Sigmoid colon (tissue), 7 donors: ENCODE results near the gene CLSTN2. TPM values are rescaled to one million over a fixed set of nuclear protein-coding genes. Genes with fewer than 3 reads are reported as not detected.

Experiments used
- DNase-seq: peaks from one replicate; pipeline ENCODE4 v3.0.0-alpha.2; 2019
- H3K27ac ChIP-seq, 4 donors: fragments of 200-600 bp; sonication (generic); one replicate each; pipeline ENCODE4 v1.5.1; 2016 to 2019; ENCODE audit warnings: mild to moderate bottlenecking in 1 of 4
- H3K27me3 ChIP-seq, 3 donors: fragments of 200-600 bp; sonication (generic); one replicate each; pipeline ENCODE4 v1.5.1; 2019; ENCODE audit warnings: mild to moderate bottlenecking in 1 of 3
- H3K36me3 ChIP-seq, 4 donors: fragments of 200-600 bp; sonication (generic); one replicate each; pipeline ENCODE4 v1.5.1; 2016 to 2019
- H3K4me1 ChIP-seq, 4 donors: fragments of 200-600 bp; sonication (generic); one replicate each; pipeline ENCODE4 v1.5.1; 2017 to 2019
- H3K4me3 ChIP-seq, 4 donors: fragments of 200-600 bp; sonication (generic); one replicate each; pipeline ENCODE4 v1.5.1; 2017 to 2019; ENCODE audit warnings: mild to moderate bottlenecking in 2 of 4, moderate library complexity in 1 of 4
- H3K9me3 ChIP-seq, 4 donors: fragments of 200-600 bp in 3 of 4; sonication (generic) in 3 of 4; one replicate each; pipeline versions ENCODE4 v1.5.1 to v1.6.1; 2013 to 2019
- CTCF ChIP-seq, 4 experiments: fragments of 450-650 bp in 3 of 4; fragments of 200-600 bp in 1 of 4; IDR thresholded peaks; one replicate each; pipeline ENCODE4 v1.5.1; 2016 to 2019; ENCODE audit warnings: antibody characterized with exemption in 4 of 4, mild to moderate bottlenecking in 3 of 4, moderate library complexity in 2 of 4
- EP300 ChIP-seq, 4 donors: sonication (generic); formaldehyde crosslinking; IDR thresholded peaks; one replicate each; pipeline ENCODE4 v1.6.1; 2017; ENCODE audit warnings: antibody characterized with exemption in 4 of 4
- POLR2A ChIP-seq, 2 donors: fragments of 450-650 bp; IDR thresholded peaks; one replicate each; pipeline ENCODE4 v1.6.1; 2016; ENCODE audit warnings: antibody characterized with exemption in 2 of 2, mild to moderate bottlenecking in 2 of 2, moderate library complexity in 2 of 2
- POLR2AphosphoS5 ChIP-seq, 4 donors: sonication (generic); formaldehyde crosslinking; IDR thresholded peaks; one replicate each; pipeline ENCODE4 v1.6.1; 2017; ENCODE audit warnings: antibody characterized with exemption in 4 of 4
- WGBS, 2 donors: extraction: QIAGEN DNeasy Blood & Tissue Kit; methylation state at CpG; one replicate each; pipeline ENCODE4 v1.1.7; 2013; 5-methylcytosine and 5-hydroxymethylcytosine counted together
- intact Hi-C: fragments of 100-400 bp; cut with DNase I; formaldehyde crosslinking; loops from one replicate; pipeline ENCODE4 v1.15.1; 2023
- polyA plus RNA-seq, 3 donors: library from polyadenylated mRNA; stranded (reverse); fragments of 200-250 nt; gene quantifications; one replicate each; pipeline ENCODE4 v1.2.3, GENCODE V29; 2013
- total RNA-seq, 4 donors: library from RNA; depleted of rRNA; stranded (reverse); fragments of >200 nt; gene quantifications; one replicate each; pipeline ENCODE4 v1.1.0, GENCODE V29; 2016
- donor health status: healthy with polysubstance abuse.
- donor health status: Bipolar disorder and iron deficiency.
- donor health status: healthy.

CLSTN2 gene
- total and polyA plus RNA-seq, 7 donors = 0.23 to 8.3 (median 2.7) TPM

GRCh38 chr3:140344082-140344454 lies 409.1 kb downstream of the CLSTN2 start:
- no peaks in the 10 kb centered on the region for H3K4me1 ChIP-seq
- no peaks in the 10 kb centered on the region for H3K36me3 ChIP-seq
- H3K27ac ChIP-seq = no peak overlapping the region
- no peak for TF ChIP-seq POLR2AphosphoS5 (IDR thresholded peaks at IDR 0.05)
- TF ChIP-seq CTCF (IDR thresholded peaks at IDR 0.05) = no peak
- TF ChIP-seq EP300 (IDR thresholded peaks at IDR 0.05) = no peak
- no peak for TF ChIP-seq POLR2A (IDR thresholded peaks at IDR 0.05)
- intact Hi-C loops = no loop called here
- WGBS, 2 donors = 79 to 89% methylated on average over 5 of the region's 5 CpGs
- H3K4me3 ChIP-seq = no peak overlapping the region
- no peaks in the 10 kb centered on the region for H3K27me3 ChIP-seq
- no peak for DNase-seq
- no peaks in the 10 kb centered on the region for H3K9me3 ChIP-seq

GRCh38 chr3:140344601-140345205 lies 409.7 kb downstream of the CLSTN2 start:
- intact Hi-C loops = no loop called here
- Histone ChIP-seq H3K27ac (no peak overlapping the region), H3K27me3 (no peaks in the 10 kb centered on the region), H3K4me3 (no peak overlapping the region), H3K9me3 (no peaks in the 10 kb centered on the region), H3K4me1 (no peaks in the 10 kb centered on the region), H3K36me3 (no peaks in the 10 kb centered on the region)
- TF ChIP-seq POLR2A (IDR thresholded peaks at IDR 0.05) = no peak
- no peak for TF ChIP-seq POLR2AphosphoS5 (IDR thresholded peaks at IDR 0.05)
- TF ChIP-seq CTCF (IDR thresholded peaks at IDR 0.05) = no peak
- TF ChIP-seq EP300 (IDR thresholded peaks at IDR 0.05) = no peak
- WGBS, 2 donors = 88 to 94% methylated on average over 5 of the region's 5 CpGs
- DNase-seq = no peak

GRCh38 chr3:140347151-140347550 lies 412.2 kb downstream of the CLSTN2 start:
- Histone ChIP-seq H3K36me3 (no peaks in the 10 kb centered on the region), H3K27me3 (no peaks in the 10 kb centered on the region), H3K4me3 (no peak overlapping the region), H3K27ac (no peak overlapping the region), H3K4me1 (no peaks in the 10 kb centered on the region), H3K9me3 (no peaks in the 10 kb centered on the region)
- intact Hi-C loops = no loop called here
- TF ChIP-seq POLR2AphosphoS5 (IDR thresholded peaks at IDR 0.05) (no peak), EP300 (IDR thresholded peaks at IDR 0.05) (no peak), CTCF (IDR thresholded peaks at IDR 0.05) (no peak), POLR2A (IDR thresholded peaks at IDR 0.05) (no peak)
- DNase-seq = no peak

GRCh38 chr3:140349938-140350337 lies 415.0 kb downstream of the CLSTN2 start:
- WGBS, 2 donors = 84 to 85% methylated on average over 4 of the region's 4 CpGs
- intact Hi-C loops = no loop called here

More at GRCh38 chr3:140349938-140350337, 415.0 kb downstream of the CLSTN2 start:
- Histone ChIP-seq H3K4me1 (no peaks in the 10 kb centered on the region), H3K4me3 (no peak overlapping the region), H3K27ac (no peak overlapping the region), H3K36me3 (no peaks in the 10 kb centered on the region), H3K27me3 (no peaks in the 10 kb centered on the region), H3K9me3 (no peaks in the 10 kb centered on the region)
- DNase-seq = no peak
- TF ChIP-seq POLR2AphosphoS5 (IDR thresholded peaks at IDR 0.05) (no peak), CTCF (IDR thresholded peaks at IDR 0.05) (no peak), POLR2A (IDR thresholded peaks at IDR 0.05) (no peak), EP300 (IDR thresholded peaks at IDR 0.05) (no peak)
